H9 (cell line): ENCODE measurements around the gene CDK8. TPM values are rescaled to one million over a fixed set of nuclear protein-coding genes. Genes with fewer than 3 reads are reported as not detected.

Experiments used
- DNase-seq: peaks from one replicate; pipeline ENCODE4 v3.0.0-alpha.2; 2017
- H2AFZ ChIP-seq: one replicate; pipeline ENCODE4 v1.6.1; 2013; ENCODE audit warnings: mild to moderate bottlenecking, low read length, control low read depth, moderate library complexity
- H2AK5ac ChIP-seq: 2 replicates; pipeline ENCODE4 v1.6.1; 2013; ENCODE audit warnings: low read length, control low read depth, mixed read lengths; ENCODE audit not compliant: insufficient read length
- H2BK120ac ChIP-seq: one replicate; pipeline ENCODE4 v1.6.1; 2013; ENCODE audit warnings: low read depth, mild to moderate bottlenecking, low read length, control low read depth, inconsistent platforms; ENCODE audit not compliant: poor library complexity, severe bottlenecking
- H2BK12ac ChIP-seq: 2 replicates; pipeline ENCODE4 v1.6.1; 2013; ENCODE audit warnings: low read length, control low read depth, mixed read lengths, low read depth; ENCODE audit not compliant: insufficient read length
- H2BK15ac ChIP-seq: 2 replicates; pipeline ENCODE4 v1.6.1; 2013; ENCODE audit warnings: low read depth, low read length, control low read depth
- H2BK20ac ChIP-seq: one replicate; pipeline ENCODE4 v1.6.1; 2013; ENCODE audit warnings: low read depth, mild to moderate bottlenecking, low read length, control low read depth, inconsistent platforms; ENCODE audit not compliant: poor library complexity, severe bottlenecking
- H2BK5ac ChIP-seq: 2 replicates; pipeline ENCODE4 v1.6.1; 2013; ENCODE audit warnings: low read length, control low read depth, mixed read lengths; ENCODE audit not compliant: insufficient read length
- H3K14ac ChIP-seq: 2 replicates; pipeline ENCODE4 v1.6.1; 2013; ENCODE audit warnings: low read length, control low read depth; ENCODE audit not compliant: insufficient read depth
- H3K18ac ChIP-seq: 2 replicates; pipeline ENCODE4 v1.6.1; 2013; ENCODE audit warnings: low read depth, mild to moderate bottlenecking, mixed read lengths, low read length, control low read depth; ENCODE audit not compliant: insufficient read length
- H3K23ac ChIP-seq: 2 replicates; pipeline ENCODE4 v1.6.1; 2013; ENCODE audit warnings: low read length, control low read depth, mixed read lengths, low read depth; ENCODE audit not compliant: insufficient read length
- H3K23me2 ChIP-seq: 2 replicates; pipeline ENCODE4 v1.6.1; 2013; ENCODE audit warnings: low read depth, mild to moderate bottlenecking, mixed read lengths, low read length, control low read depth; ENCODE audit not compliant: insufficient read length, poor library complexity, severe bottlenecking
- H3K27ac ChIP-seq: 2 replicates; pipeline ENCODE4 v1.5.1; 2013; ENCODE audit warnings: low read length, control low read depth, mixed read lengths, low read depth; ENCODE audit not compliant: insufficient read length
- H3K27me3 ChIP-seq: 2 replicates; pipeline ENCODE4 v1.6.1; 2013; ENCODE audit warnings: low read length, control low read depth, inconsistent platforms; ENCODE audit not compliant: insufficient read depth
- H3K4ac ChIP-seq: 2 replicates; pipeline ENCODE4 v1.6.1; 2013; ENCODE audit warnings: low read depth, mild to moderate bottlenecking, control low read depth, inconsistent platforms, low read length, moderate library complexity
- H3K4me1 ChIP-seq: 2 replicates; pipeline ENCODE4 v1.6.1; 2013; ENCODE audit warnings: low read length, control low read depth, inconsistent platforms; ENCODE audit not compliant: insufficient read depth
- H3K4me2 ChIP-seq: 2 replicates; pipeline ENCODE4 v1.6.1; 2013; ENCODE audit warnings: low read length, control low read depth, mixed read lengths; ENCODE audit not compliant: insufficient read length, insufficient read depth
- H3K56ac ChIP-seq: 2 replicates; pipeline ENCODE4 v1.6.1; 2013; ENCODE audit warnings: low read depth, mild to moderate bottlenecking, mixed read lengths, low read length, control low read depth; ENCODE audit not compliant: insufficient read length
- H3K79me1 ChIP-seq: 2 replicates; pipeline ENCODE4 v1.6.1; 2013; ENCODE audit warnings: low read depth, mild to moderate bottlenecking, moderate library complexity, low read length, control low read depth, inconsistent platforms; ENCODE audit not compliant: insufficient read depth, poor library complexity, severe bottlenecking
- H3K79me2 ChIP-seq: 2 replicates; pipeline ENCODE4 v1.6.1; 2013; ENCODE audit warnings: low read length, control low read depth, inconsistent platforms; ENCODE audit not compliant: insufficient read depth
- H3K9ac ChIP-seq: 2 replicates; pipeline ENCODE4 v1.6.1; 2013; ENCODE audit warnings: low read length, control low read depth, mixed read lengths; ENCODE audit not compliant: insufficient read length; ENCODE audit errors: extremely low read depth
- H3K9me3 ChIP-seq: one replicate; pipeline ENCODE4 v1.6.1; 2013; ENCODE audit warnings: low read depth, low read length, inconsistent platforms; ENCODE audit not compliant: control insufficient read depth
- H3T11ph ChIP-seq: one replicate; pipeline ENCODE4 v1.6.1; 2013; ENCODE audit warnings: mild to moderate bottlenecking, low read length, control low read depth, inconsistent platforms
- H4K20me1 ChIP-seq: one replicate; pipeline ENCODE4 v1.6.1; 2013; ENCODE audit not compliant: control insufficient read depth, insufficient read length, insufficient read depth
- H4K5ac ChIP-seq: 2 replicates; pipeline ENCODE4 v1.6.1; 2013; ENCODE audit warnings: low read depth, mild to moderate bottlenecking, mixed read lengths, low read length, control low read depth; ENCODE audit not compliant: insufficient read length
- H4K8ac ChIP-seq: replicated peaks from 2 replicates; pipeline ENCODE4 v1.6.1; 2013; ENCODE audit warnings: low read length, control low read depth, mixed read lengths, low read depth; ENCODE audit not compliant: insufficient read length
- H4K91ac ChIP-seq: 2 replicates; pipeline ENCODE4 v1.6.1; 2013; ENCODE audit warnings: low read depth, mild to moderate bottlenecking, moderate library complexity, mixed read lengths, low read length, control low read depth; ENCODE audit not compliant: insufficient read length
- H3K27ac Mint-ChIP-seq, 3 experiments: 2 replicates in 2 of 3; 3 replicates in 1 of 3; pipeline ENCODE4 v1.8.0; 2020 to 2021; ENCODE audit warnings: mixed read lengths in 3 of 3, mild to moderate bottlenecking in 1 of 3, moderate library complexity in 1 of 3
- H3K27me3 Mint-ChIP-seq: 2 replicates; pipeline ENCODE4 v1.8.0; 2021; ENCODE audit warnings: low read depth, mild to moderate bottlenecking, moderate library complexity, mixed read lengths
- H3K36me3 Mint-ChIP-seq, 3 experiments: 2 replicates in 2 of 3; 3 replicates in 1 of 3; pipeline ENCODE4 v1.8.0; 2020 to 2021; ENCODE audit warnings: low read depth in 3 of 3, mixed read lengths in 3 of 3; ENCODE audit not compliant: insufficient read depth in 1 of 3
- H3K4me1 Mint-ChIP-seq, 2 experiments: 2 replicates each; pipeline ENCODE4 v1.8.0; 2020; ENCODE audit warnings: mixed read lengths in 2 of 2
- H3K4me3 Mint-ChIP-seq, 2 experiments: 2 replicates in 1 of 2; 3 replicates in 1 of 2; pipeline ENCODE4 v1.8.0; 2020 to 2021; ENCODE audit warnings: mild to moderate bottlenecking in 2 of 2, mixed read lengths in 2 of 2, moderate library complexity in 1 of 2
- H3K9me3 Mint-ChIP-seq, 2 experiments: 2 replicates in 1 of 2; 3 replicates in 1 of 2; pipeline ENCODE4 v1.8.0; 2020; ENCODE audit warnings: mild to moderate bottlenecking in 2 of 2, mixed read lengths in 2 of 2, moderate library complexity in 1 of 2
- CTCF ChIP-seq: fragments of 200-600 bp; sonication (generic); conservative IDR thresholded peaks from 3 replicates; pipeline ENCODE4 v1.8.0; 2021; ENCODE audit warnings: antibody characterized with exemption, mild to moderate bottlenecking
- total RNA-seq: library from RNA; stranded (reverse); gene quantifications from 2 replicates; pipeline ENCODE4 v1.2.1, GENCODE V29; 2021

The CDK8 gene
- total RNA-seq, 1 experiment from 2014 or later: 18.1 TPM

GRCh38 chr13:26320766-26321165 lies 66.8 kb downstream of the CDK8 start:
- H3K4me1 ChIP-seq: no peaks in the 10 kb centered on the region
- H3K36me3 Mint-ChIP-seq: no peaks in the 10 kb centered on the region
- no peak overlapping the region for H3K56ac ChIP-seq
- H3K14ac ChIP-seq: no peak overlapping the region
- H4K20me1 ChIP-seq: no peaks in the 10 kb centered on the region
- H3K4me1 Mint-ChIP-seq: peaks cover 19% of the 10 kb centered on the region in 2 experiments
- no peak overlapping the region for H4K8ac ChIP-seq
- no peaks in the 10 kb centered on the region for H3K23me2 ChIP-seq
- H3K9me3 Mint-ChIP-seq: no peaks in the 10 kb centered on the region
- H3K18ac ChIP-seq: no peak overlapping the region
- no peak overlapping the region for H3K4ac ChIP-seq
- no peak overlapping the region for H3K9ac ChIP-seq
- H3K79me2 ChIP-seq: peaks cover 5% of the 10 kb centered on the region; the same call in 1 of the 2 replicates
- H3K4me3 Mint-ChIP-seq: no peak overlapping the region
- no peak overlapping the region for H2AFZ ChIP-seq
- H3K27me3 ChIP-seq: no peaks in the 10 kb centered on the region
- H3K4me2 ChIP-seq: no peak overlapping the region
- no peak overlapping the region for H3K27ac ChIP-seq
- H2BK5ac ChIP-seq: no peak overlapping the region
- no peak overlapping the region for H3K27ac Mint-ChIP-seq
- no peak overlapping the region for H4K5ac ChIP-seq
- H3K27me3 Mint-ChIP-seq: no peaks in the 10 kb centered on the region
- no peak overlapping the region for H4K91ac ChIP-seq
- no peak for TF ChIP-seq CTCF
- H2BK12ac ChIP-seq: no peak overlapping the region
- H3K79me1 ChIP-seq: no peaks in the 10 kb centered on the region
- H2BK20ac ChIP-seq: no peak overlapping the region
- no peak overlapping the region for H2BK120ac ChIP-seq
- H3K23ac ChIP-seq: no peak overlapping the region
- H2BK15ac ChIP-seq: no peak overlapping the region
- no peak overlapping the region for H2AK5ac ChIP-seq
- no peak overlapping the region for H3T11ph ChIP-seq
- DNase-seq: no peak
- no peaks in the 10 kb centered on the region for H3K9me3 ChIP-seq
